CD4-positive, alpha-beta T cell treated with Interferon alpha-2 for 1 hour (primary cell): ENCODE data around the gene ADGRV1.
A peak's percentile ranks its signal among the peaks of the same experiment; 100 is the strongest.

ENCODE experiments used
- DNase-seq, 2 donors: peaks; one replicate each; pipeline ENCODE4 v3.0.0-alpha.2; 2020 to 2022

The ADGRV1 gene, protein sequence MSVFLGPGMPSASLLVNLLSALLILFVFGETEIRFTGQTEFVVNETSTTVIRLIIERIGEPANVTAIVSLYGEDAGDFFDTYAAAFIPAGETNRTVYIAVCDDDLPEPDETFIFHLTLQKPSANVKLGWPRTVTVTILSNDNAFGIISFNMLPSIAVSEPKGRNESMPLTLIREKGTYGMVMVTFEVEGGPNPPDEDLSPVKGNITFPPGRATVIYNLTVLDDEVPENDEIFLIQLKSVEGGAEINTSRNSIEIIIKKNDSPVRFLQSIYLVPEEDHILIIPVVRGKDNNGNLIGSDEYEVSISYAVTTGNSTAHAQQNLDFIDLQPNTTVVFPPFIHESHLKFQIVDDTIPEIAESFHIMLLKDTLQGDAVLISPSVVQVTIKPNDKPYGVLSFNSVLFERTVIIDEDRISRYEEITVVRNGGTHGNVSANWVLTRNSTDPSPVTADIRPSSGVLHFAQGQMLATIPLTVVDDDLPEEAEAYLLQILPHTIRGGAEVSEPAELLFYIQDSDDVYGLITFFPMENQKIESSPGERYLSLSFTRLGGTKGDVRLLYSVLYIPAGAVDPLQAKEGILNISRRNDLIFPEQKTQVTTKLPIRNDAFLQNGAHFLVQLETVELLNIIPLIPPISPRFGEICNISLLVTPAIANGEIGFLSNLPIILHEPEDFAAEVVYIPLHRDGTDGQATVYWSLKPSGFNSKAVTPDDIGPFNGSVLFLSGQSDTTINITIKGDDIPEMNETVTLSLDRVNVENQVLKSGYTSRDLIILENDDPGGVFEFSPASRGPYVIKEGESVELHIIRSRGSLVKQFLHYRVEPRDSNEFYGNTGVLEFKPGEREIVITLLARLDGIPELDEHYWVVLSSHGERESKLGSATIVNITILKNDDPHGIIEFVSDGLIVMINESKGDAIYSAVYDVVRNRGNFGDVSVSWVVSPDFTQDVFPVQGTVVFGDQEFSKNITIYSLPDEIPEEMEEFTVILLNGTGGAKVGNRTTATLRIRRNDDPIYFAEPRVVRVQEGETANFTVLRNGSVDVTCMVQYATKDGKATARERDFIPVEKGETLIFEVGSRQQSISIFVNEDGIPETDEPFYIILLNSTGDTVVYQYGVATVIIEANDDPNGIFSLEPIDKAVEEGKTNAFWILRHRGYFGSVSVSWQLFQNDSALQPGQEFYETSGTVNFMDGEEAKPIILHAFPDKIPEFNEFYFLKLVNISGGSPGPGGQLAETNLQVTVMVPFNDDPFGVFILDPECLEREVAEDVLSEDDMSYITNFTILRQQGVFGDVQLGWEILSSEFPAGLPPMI (N-terminal part only)

DNA sequence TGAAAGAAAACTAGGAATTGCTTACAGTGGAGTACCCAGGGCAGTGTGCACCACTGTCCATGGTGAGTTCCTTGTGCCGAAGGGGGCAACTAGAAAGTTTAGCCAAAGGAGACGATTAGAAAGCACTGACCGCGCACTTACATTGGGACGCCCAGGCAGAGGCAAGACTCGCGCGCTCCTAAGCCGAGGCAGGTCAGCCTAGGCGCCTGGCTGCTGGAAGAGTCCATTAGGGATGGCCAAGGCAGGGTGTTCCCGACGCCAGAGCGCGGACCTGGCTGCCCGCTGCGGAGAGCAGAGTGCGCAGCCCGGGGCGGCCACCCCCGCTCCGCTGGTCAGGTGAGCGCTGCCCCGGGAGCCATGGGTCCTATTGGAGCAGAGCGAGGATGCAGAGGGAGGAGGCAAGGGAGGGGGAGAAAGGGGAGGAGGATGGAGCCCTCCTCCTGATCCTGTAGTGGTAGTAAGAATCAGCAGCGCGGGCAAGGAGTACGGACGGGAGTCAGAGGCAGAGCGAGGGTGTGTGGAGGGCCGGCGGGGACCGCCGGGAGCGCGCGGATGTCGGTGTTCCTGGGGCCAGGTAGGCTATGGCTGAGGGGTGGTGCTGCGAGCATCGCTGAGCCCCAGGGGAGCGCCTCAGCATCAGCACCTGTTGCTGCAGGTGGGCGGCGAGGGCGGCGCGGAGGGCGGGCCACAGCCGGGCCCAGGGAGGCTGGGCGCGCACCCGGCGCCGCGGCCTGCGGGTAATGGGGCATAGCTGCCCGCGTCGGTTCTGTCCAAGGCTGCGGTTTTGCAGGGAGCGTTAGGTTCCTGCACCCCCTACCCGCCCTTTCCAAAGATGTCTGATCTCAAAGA is at the start of gene ADGRV1:
Gene ADGRV1, plus strand, starts transcription at position 454 of the 849 bp plus-strand sequence. Its CDS starts 99 bp downstream, at position 553.
- DNase-seq: no peak

DNA sequence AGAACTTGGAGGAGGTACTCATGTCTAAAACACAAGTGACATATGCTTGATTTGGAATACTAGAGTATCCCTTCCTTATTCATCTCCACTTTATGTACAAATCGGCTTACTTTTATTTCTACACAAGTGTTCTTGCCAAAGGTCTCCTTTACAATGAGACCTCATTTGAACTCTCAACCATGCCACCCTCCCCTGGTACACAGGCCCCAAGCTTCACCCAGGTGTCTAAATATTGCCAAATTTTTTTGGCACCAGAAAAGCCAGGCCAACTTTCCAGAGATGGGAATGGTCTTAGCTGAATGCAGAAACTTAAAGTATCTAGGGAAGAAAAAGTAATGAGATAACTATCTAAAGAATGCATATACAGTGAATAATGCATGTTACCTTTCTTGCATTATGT is 48.2 kb upstream of the ADGRV1 start:
- DNase-seq: no peak

DNA sequence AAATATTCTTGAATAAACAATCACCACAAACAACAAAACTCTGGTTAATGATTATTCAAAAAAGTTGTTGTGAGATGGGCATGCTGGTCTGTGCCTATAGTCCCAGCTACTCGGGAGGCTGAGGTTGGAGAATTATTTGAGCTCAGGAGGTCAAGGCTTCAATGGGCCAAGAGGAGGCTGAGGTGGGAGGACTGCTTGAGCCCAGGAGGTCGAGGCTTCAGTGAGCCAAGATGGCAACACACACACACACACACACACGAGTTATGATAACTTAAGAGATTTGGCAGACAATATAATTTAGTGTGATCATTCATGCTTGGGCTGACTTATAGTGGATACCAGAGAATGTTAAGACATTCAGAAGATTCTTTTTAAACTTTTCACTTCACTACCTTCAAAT is 44.1 kb upstream of the ADGRV1 start:
- DNase-seq: no peak

DNA sequence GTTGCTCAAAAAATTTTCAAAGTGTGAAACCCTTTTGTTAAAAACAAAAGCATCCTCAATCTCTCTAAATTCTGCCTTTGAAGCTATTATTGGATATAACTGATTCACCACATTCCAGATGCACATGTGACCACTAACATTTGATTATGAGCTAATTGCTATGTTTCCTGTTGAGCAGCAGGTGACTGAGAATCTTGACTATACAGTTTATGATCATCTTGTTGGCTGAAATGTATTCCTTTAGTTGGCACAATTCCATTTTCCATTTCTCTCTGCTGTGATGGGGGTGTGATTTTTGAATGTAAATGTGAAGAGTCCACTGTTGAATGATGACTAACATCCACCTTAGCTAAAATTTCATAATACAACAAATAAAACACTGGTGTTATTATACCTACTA is 39.9 kb upstream of the ADGRV1 start:
- DNase-seq: no peak

DNA sequence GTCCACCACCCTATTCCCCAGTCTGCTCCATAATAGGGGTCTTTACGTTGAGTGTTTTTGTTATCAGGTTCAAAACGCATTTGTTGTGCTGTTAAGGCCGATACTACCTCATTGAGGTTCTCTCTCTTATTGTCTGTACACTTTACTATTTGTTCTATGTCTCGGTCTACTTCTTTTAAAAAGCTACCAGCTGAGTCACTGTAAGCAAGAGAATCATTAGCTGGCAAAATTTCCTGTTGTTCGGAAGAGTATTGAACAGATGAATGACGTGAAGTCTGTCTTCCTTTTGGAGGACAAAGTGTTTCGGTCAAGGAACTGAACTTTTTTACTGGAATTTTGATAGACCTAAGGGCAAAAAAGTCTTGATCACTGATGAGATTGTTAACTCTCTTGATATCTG is 39.5 kb upstream of the ADGRV1 start:
- no peak for DNase-seq

DNA sequence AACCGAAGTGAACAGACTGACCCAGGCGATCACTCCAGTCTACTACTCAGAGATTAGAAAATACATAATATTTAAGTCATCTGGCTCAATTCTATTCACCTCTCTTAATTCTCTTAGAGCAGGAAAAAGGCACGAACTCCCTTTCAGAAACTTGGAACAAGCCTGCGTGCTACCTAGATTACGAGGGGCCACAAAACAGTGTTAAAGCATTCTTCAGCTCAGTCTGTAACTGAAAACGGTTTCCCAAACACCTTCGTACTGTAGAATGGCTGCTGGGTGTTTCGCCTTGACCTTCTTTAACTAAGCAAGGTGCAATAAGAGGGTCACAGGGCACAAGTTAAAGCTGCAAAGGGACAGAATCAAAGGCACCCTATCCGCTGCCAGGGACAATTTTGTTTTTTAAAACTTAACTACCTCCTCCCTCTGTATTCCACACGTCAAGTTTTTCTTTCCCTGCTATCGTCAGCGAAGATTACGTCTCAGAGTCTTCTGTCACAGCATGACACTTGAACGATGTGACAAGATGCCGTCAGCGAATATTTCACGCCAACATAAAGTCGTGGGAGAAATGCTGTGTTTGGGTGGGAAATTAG is 29.9 kb upstream of the ADGRV1 start:
- peak in 1 of 2 donors; percentile 50 for DNase-seq

DNA sequence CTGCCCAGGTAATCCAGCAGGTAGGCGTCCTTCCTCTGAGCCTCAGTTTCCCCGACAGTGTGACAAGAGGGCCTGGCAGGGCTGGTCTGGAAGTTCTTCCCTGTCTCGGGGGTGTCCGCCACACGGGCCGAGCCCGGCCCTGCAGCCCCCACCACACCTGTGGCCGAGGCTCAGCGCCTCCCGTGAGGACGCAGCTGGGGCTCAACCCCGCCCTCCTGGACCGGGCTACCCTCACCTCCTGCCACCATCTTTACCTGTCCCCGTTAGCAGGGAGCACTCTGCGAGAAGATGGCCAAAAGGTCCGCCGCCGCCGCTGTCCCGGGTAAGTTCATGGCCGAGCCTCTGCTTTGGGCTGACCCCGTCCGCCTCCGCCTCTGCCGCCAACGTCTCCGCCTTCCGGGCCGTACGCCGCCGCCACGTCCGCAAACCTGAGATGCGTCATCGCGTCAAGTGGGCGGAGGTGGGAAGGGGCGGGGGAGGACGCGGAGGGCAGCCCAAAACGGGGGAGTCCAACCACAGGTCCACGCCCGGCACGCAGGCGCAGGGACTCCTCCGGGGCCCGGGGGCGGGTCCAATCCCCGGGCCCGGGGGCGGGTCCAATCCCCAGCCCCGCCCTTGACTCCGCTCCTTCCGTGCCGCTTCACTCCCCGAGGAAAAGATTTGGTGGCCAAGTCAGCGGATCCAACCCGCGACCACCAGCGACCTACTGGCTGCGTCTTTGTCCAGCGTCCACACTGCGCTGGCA is 29.2 kb upstream of the ADGRV1 start, which contains the start of gene LYSMD3:
Gene LYSMD3, minus strand, starts transcription at position 391 of the 745 bp plus-strand sequence. CDS start 4,295 bp downstream, outside the sequence.
- DNase-seq: peak; percentile 97

DNA sequence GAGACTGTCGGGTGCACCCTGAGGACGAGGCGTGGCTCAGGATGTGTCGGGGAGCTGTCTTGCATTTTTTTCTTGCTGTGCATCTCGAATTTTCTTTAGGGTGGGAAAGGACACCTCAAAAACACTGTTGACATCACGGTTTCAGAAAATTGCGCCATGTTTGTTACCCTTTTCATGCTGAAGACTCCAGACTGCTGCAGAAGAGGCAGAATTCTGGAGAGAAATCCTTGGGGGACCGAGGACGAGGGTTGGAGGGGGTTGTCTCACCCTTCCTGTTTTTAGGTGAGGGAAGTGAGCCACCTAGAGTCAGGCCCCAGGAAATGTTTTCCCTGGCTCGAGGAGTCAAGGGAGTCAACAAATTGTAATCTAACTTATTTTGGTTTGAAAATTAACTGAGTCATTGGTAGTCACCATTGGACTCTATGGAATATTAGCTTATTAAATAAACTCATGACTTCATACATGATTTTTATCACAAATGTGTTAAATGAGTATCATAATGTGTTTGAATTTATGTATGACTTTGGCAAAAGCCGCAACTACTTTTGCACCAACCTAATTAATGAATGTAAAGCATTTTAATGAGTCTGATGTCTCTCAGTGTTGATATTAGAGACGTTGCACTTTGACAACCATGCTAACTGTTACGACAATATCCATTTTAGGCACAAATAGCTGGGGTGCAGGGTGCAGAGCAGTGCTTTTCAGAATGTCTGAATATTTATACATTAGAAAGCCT is 28.5 kb upstream of the ADGRV1 start:
- DNase-seq: no peak

DNA sequence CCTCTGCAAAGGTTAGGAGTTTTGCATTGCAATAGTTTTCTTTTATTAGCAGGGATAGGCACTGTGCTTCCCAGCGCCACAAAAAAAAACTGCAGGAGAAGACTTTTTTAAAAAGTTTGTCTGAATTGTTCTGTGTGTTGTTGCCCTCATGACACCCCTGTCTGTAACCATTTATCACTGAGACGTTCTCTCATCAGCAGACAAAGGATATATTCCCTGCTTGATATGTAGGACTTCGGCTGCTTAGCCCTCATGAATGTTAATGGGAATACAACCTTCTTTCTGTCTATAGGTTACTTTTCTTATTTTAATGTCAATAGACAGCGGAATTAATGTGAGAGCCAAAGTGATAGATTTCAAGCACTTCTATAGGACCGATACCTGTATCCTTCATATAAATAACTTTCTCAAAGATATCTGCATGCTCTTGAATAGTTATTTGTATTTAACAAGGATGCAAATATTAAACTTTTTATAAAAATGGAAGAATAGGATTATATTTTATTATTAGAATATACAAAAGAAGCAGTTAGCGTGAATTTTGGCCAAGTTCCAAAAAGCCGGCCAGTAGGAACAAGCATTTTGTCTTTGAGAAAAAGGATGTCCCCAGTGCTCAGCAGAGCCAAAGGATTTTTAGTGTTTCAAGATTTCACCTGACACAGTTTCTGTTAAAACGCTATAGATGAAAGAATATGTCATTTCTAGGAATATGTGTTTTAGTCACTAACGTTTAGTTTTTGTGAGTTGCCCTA is 27.7 kb upstream of the ADGRV1 start:
- DNase-seq: no peak

DNA sequence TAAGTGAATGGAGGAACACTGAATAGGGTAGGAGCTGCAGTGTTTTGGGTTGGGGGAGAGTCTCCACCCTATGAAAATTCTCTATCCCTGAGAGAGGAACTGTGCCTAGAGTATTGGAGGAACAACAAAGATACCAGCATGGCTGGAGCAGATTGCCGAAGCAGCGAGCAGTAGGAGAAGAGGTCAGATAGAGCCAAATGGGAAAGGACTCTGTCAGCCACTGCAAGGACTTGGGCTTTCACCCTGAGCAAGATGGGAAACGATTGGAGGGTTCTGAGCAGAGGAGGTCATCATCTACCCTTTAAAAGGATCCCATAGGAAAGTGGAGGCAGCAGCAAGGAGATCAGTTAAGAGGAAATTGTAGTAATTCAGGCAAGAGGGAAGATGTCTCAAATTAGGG is 24.8 kb upstream of the ADGRV1 start:
- DNase-seq: no peak

DNA sequence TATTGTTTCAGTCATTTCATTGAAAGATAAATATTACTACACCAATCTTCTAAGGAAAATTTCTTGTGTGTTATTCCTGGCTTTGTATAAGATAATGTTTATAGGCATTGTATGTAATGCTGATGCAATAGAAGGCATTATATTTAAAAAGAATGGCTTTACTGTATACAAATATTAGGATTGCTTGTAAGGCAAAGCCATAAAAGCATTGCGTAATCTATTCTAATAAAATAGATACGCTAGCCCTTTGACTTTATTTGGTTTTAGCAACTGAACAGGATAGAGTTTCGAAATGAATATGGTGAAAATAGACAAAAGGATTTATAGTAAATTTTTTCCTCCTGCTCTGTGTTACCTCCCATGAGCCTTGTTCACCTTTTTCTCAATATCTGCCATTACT is 23.7 kb upstream of the ADGRV1 start:
- DNase-seq: no peak

DNA sequence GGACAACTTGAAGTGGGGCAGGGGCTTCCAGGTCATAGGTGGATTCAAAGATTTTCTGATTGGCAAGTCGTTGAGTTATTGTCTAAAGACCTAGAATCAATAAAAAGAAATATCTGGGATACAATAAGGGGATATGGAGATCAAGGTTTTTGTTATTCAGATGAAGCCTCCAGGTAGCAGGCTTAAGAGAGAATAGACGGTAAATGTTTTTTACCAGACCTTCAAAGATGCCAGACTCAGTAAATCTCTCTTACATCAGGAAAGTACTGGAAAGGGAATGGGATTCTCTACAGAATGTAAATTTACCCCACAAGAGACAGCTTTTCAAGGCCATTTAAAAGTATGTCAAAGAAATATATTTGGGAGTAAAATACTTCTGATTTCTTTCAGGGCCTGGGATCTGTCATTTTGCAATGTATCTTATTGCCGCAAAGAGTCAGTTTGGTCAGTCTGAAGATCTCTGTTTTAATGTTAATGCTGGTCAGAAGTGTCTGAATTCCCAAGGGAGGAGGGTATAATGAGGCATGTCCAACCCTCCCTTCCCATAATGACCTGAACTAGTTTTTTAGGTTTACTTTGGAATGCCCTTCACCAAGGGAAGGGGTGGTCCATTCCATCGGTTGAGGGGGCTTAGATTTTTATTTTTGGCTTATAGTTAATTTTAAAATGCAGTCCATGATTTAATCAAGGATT is 15.6 kb upstream of the ADGRV1 start:
- DNase-seq: no peak

DNA sequence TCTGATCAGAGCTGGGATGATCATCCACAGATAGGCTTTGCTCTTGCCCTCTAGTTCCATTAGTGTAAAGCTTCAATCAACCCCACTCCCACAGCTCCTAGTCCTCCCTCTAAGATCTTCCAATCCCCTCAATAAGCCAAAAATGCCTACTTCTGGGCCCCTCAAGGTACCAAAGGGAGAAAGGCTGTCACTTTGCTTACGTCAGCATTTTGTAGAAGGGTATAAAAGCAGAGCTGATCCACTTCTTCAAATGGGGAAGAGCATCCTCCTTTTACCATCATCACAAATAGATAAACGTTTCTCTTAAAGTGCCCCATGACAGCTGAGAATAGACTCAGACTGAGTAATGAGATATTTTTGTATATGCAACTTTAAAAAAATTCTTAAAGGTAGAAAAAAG is 13.1 kb upstream of the ADGRV1 start:
- DNase-seq: no peak

DNA sequence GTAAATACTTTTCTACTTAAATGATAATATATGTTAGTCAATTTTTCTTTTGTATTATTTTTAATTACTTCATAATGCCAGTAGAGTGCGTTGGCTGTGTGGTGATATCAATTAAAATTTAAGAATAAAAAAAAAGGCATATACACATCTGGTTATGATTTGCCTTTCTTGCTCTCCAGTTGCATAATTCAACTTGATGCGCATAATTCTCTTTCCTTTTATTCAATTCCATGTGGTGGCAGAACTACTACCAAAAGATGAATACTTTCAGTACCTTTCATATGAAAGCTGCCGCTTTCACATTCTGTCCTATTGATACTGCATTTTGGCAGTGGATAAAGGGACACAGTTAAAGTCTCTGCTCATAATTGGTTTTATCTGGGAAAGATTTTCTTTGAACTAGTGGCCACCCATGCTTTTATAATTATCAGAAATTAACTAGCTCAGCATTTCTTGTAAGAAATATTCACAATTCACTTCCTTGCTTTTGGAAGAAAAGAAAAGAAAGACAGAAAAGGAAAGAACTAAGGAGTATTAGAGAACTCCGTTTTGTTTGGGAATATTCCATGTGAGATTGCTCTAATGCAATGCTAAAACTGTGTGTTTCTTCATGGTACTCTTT is 12.3 kb upstream of the ADGRV1 start:
- DNase-seq: no peak

DNA sequence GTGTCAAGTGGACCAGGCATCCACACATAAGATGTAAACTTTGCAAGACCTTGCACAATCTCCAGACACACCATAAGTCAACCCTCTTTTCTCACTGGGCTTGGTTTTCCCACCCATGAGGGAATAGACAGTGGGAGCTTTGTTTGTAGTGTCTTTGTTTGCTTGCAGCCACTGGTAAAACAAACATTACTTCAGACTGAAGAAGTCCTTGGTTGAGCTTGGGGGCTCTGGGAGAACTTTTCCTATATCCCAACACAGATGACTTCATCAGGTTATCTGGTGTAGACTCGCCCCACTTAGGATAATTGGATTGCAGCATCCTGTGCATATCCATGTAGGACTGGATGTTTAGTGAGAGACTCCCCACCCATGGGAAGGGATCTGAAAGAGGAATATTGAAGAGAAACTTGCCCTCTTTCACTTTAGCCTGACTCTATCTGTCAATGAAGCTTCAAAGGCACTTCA is 11.5 kb upstream of the ADGRV1 start:
- no peak for DNase-seq

DNA sequence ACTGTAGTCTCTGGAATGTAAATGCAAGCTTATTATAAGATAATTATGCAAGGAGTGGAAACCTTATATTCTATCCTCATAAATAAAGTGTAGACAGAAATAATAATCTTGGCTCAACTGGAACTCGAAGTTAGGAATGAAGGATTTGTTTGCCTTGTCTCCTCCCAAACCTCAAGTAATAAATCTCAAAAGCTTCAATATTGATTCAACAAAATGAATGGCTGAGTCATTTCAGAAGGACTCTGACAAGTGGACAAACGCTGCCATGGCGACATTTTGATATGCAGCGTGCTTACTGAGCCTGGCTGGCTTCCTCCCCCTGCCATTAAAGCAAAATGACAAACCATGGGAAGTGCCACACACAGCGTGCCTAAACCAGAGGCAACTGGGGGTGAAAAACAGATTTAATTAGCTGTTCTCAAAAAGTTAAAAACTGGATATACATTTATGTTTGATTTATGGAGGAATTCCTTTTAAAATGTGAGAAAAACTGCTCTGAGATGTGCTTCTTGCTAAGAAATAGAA is 10.5 kb upstream of the ADGRV1 start:
- DNase-seq: no peak

DNA sequence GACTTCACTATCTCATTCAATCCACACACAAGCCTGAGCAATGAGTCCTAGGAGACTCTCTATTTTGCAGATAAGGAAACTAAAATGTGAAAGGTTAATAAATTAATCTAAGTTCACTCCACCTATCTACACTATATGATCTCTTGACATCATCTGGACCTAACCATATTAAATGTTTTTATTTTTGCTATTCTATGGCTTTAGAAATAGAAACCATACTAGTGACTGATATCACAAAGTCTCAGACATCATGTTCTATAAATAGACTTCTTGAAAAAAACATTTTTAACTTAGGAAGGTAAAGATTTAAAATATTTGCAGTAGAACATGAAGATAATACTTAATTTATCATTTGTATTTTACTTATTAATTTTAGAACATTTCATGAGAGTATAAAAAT is 9.4 kb upstream of the ADGRV1 start:
- DNase-seq: no peak
